ENCODE results near the gene ADK. TPM values are rescaled to one million over a fixed set of nuclear protein-coding genes. Genes with fewer than 3 reads are reported as not detected.
"Not testable (repeated sequence)": the region's sequence is repeated elsewhere in the genome, so short reads cannot be mapped to it uniquely, and the experiment has no call there.

The ADK gene
- total RNA-seq, 1 donor from 2014 or later, result 39.4 TPM

DNA sequence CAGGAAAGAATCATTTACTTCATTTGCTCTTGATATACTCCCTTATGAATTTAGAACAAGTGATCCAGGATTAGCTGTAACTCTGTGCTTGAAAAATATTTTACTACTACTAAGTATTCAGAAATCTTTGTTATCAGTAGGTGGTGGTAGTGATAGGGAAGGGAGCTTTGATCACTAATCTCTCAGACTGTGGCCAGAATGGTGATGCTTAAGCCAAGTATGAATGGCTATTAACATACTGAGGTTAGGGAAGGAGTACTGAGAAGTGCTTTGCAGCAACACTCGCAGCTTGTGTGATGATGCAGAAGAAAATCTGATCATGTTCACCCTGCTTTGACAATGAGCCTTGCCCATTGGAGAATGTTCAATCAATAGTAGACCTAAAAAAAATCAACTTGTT, 29.7 kb upstream of the ADK start:
- H3K4me3 ChIP-seq (ENCODE audit: low read depth, low read length), result no peak overlapping the region
- DNase-seq (ENCODE audit: low read depth), result no peak
- TF ChIP-seq, protein P1, sequence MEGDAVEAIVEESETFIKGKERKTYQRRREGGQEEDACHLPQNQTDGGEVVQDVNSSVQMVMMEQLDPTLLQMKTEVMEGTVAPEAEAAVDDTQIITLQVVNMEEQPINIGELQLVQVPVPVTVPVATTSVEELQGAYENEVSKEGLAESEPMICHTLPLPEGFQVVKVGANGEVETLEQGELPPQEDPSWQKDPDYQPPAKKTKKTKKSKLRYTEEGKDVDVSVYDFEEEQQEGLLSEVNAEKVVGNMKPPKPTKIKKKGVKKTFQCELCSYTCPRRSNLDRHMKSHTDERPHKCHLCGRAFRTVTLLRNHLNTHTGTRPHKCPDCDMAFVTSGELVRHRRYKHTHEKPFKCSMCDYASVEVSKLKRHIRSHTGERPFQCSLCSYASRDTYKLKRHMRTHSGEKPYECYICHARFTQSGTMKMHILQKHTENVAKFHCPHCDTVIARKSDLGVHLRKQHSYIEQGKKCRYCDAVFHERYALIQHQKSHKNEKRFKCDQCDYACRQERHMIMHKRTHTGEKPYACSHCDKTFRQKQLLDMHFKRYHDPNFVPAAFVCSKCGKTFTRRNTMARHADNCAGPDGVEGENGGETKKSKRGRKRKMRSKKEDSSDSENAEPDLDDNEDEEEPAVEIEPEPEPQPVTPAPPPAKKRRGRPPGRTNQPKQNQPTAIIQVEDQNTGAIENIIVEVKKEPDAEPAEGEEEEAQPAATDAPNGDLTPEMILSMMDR (conservative IDR thresholded peaks at IDR 0.05; ENCODE audit: low read depth, low read length), result no peak

DNA sequence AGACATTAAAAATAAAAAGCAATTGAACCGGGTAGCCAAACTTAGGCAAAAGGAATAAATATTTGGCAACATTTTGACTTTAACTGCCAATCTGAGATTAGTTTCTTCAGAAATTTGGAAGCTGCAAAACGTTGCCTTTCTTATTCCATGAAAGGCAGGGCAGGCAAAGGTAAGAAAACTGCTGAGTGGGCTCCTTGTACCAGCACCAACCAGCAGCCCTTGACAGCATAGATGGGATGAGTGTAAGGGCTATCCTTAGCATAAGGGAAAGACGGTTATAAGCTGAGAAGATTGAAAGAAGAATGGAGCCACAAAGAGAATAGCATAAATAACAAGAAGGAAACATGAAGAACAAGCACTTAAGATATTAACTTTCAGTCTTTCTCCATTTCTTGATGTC, 29.0 kb upstream of the ADK start:
- DNase-seq (ENCODE audit: low read depth), result no peak
- no peak overlapping the region for H3K4me3 ChIP-seq (ENCODE audit: low read depth, low read length)
- TF ChIP-seq, protein P1 (conservative IDR thresholded peaks at IDR 0.05; ENCODE audit: low read depth, low read length), result no peak

DNA sequence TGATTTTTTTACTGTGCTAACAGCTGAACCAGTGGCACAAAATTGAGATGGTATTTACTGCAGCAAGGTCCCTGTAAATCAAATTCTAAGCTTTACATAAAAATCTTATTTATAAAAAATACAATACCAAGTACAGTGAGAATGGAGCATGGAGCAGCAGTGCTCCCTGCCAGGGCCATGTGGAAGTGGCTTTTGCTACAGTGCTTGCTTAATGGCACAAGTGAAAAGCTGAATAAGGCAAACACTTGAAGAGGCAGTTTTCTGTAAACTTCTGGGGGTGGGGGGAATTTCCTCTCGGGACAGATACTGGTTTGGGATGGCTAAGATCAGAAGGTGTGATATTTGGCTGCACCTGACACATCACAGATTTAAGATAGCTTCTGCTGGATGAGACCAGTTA, 27.9 kb upstream of the ADK start:
- no peak overlapping the region for H3K4me3 ChIP-seq (ENCODE audit: low read depth, low read length)
- DNase-seq (ENCODE audit: low read depth), result no peak
- TF ChIP-seq, protein P1 (conservative IDR thresholded peaks at IDR 0.05; ENCODE audit: low read depth, low read length), result no peak

DNA sequence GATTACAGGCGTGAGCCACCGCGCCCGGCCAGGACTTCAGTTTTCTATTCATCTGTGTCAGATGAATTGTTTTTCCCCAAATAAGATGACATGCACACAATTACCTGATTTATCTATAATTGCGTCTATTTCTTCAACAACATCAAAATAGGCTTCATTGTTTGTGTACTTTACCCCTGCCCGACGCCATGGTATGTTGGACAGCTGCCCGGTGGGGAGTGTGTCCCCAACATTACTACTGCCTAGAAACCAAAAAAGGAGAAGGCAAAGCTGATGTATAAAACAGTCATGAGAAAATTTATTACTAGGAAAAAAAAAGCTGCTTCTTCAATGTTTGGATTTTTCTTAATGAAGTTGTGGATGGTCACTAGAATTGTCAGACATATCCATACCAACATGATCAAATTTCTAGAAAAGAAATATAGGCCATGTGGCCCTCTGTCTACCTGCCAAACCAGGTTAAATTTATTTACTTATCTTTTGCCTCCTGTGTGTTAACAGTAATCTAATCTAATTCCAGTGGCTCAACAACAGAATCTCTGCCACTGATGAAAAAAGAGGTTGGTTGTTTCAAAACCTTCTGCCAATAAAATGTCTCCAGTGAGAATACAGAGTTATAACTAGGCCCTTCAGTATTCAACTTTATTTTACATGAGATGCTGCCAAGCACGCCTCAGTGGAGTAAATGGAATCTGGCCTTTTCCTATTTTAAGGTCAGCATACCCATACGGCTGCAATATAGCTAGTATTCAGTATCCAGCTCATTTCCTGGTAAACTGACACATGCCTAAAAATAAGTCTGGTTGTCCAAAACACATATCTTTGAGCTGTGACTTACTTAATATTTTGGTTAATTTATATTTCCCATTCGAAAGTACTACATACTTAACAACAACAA, 16.8 kb upstream of the ADK start:
- DNase-seq (ENCODE audit: low read depth), result no peak
- no peak overlapping the region for H3K4me3 ChIP-seq (ENCODE audit: low read depth, low read length)
- TF ChIP-seq, protein P1 (conservative IDR thresholded peaks at IDR 0.05; ENCODE audit: low read depth, low read length), result no peak

DNA sequence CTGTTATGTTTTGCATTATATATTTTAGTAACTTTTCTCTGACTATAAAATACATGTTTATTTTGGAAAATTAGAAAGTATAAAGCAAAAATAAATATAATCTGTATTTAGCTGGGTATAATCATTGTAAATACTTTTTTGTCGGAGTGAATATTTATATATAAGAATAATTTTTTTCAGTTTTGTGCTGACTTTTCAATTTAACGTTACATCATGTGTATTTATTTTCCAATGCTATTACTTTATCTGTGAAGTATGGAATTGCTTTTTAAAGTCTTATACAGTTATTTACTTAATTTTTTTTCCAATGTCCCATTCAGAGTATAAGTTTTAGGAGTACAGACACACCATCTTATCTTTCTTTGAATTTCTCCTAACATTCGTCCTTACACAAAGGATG, 15.6 kb upstream of the ADK start:
- TF ChIP-seq, protein P1 (conservative IDR thresholded peaks at IDR 0.05; ENCODE audit: low read depth, low read length), result no peak
- H3K4me3 ChIP-seq (ENCODE audit: low read depth, low read length), result no peak overlapping the region
- DNase-seq (ENCODE audit: low read depth), result no peak

DNA sequence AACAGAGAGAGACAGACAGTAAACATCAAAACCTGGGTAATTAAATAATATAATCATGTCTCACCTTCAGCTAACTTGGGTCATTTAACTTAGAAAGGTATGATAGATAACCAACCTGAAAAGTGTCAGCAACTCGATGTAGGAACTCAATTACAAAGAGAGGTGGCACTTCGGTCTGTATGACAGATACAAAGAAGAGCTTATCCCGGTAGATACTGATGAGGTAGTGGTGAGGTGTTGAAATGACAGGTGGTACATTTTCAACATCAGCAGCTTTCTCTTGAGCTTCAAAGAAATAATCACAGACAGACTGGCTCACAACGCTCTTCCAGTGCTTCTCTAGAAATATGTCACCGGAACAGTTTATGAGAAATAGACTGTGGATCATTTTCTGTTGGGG, 13.0 kb upstream of the ADK start:
- DNase-seq (ENCODE audit: low read depth), result no peak
- TF ChIP-seq, protein P1 (conservative IDR thresholded peaks at IDR 0.05; ENCODE audit: low read depth, low read length), result no peak
- H3K4me3 ChIP-seq (ENCODE audit: low read depth, low read length), result no peak overlapping the region

DNA sequence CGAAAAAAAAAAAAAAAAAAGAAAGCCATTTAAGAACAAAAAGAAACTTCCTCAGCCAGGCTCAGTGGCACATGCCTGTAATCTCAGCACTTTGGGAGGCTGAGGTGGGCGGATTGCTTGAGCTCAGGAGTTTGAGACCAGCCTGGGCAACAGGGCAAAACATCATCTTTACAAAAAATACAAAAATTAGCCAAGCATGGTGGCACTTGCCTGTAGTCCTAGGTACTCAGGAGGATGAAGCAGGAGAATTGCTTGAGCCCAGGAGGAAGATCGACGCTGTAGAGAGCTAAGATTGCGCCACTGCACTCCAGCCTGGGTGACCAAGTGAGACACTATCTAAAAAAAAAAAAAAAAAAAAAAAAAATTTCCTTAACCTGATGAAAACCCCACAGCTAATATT, 12.4 kb upstream of the ADK start:
- not testable (repeated sequence) for DNase-seq (ENCODE audit: low read depth); H3K4me3 ChIP-seq (ENCODE audit: low read depth, low read length)

Data from epithelial cell of proximal tubule (primary cell).